Right lobe of liver (tissue), 6 donors: ENCODE results near the gene DUSP16. TPM values are rescaled to one million over a fixed set of nuclear protein-coding genes. Genes with fewer than 3 reads are reported as not detected.

Experiments
- ATAC-seq, 4 donors: fragments of 200-7000 bp; cut with Tn5 transposase; one replicate each; pipeline ENCODE4 v1.9.1; 2020; ENCODE audit warnings: mild to moderate bottlenecking in 4 of 4, moderate library complexity in 4 of 4
- DNase-seq, 3 donors: peaks; one replicate each; pipeline ENCODE4 v3.0.0-alpha.2; 2020
- H3K27ac ChIP-seq, 3 donors: fragments of 200-600 bp; one replicate each; pipeline ENCODE4 v1.8.0; 2022
- H3K27me3 ChIP-seq, 2 donors: fragments of 200-600 bp; one replicate each; pipeline ENCODE4 v1.8.0; 2022
- H3K36me3 ChIP-seq, 4 donors: fragments of 200-600 bp; sonication (generic) in 1 of 4; one replicate each; pipeline versions ENCODE4 v1.5.1 to v1.8.0; 2017 to 2022; ENCODE audit warnings: control low read depth in 1 of 4
- H3K4me1 ChIP-seq, 4 donors: fragments of 200-600 bp; sonication (generic) in 1 of 4; one replicate each; pipeline versions ENCODE4 v1.5.1 to v1.8.0; 2017 to 2022; ENCODE audit warnings: control low read depth in 1 of 4
- H3K4me3 ChIP-seq, 3 donors: fragments of 200-600 bp; one replicate each; pipeline ENCODE4 v1.8.0; 2022
- H3K9me3 ChIP-seq, 4 donors: fragments of 200-600 bp; sonication (generic) in 1 of 4; one replicate each; pipeline versions ENCODE4 v1.5.1 to v1.8.0; 2017 to 2022; ENCODE audit warnings: control low read depth in 1 of 4
- CTCF ChIP-seq, 4 donors: fragments of 200-600 bp in 3 of 4; fragments of 450-650 bp in 1 of 4; IDR thresholded peaks; one replicate each; pipeline versions ENCODE4 v1.5.1 to v1.8.0; 2016 to 2022; ENCODE audit warnings: antibody characterized with exemption in 4 of 4, mild to moderate bottlenecking in 2 of 4
- POLR2A ChIP-seq: fragments of 450-650 bp; IDR thresholded peaks from one replicate; pipeline ENCODE4 v1.6.1; 2017; ENCODE audit warnings: antibody characterized with exemption, mild to moderate bottlenecking
- WGBS: methylation state at CpG from one replicate; pipeline ENCODE4 v1.1.6; 2018; ENCODE audit warnings: low coverage, low lambda C conversion rate; ENCODE audit not compliant: insufficient coverage; ENCODE audit errors: missing lambda C conversion rate; 5-methylcytosine and 5-hydroxymethylcytosine counted together
- intact Hi-C, 2 donors: fragments of 100-400 bp; cut with DNase I; formaldehyde crosslinking; loops; one replicate each; pipeline versions ENCODE4 v1.11.2 to v1.14.1; 2022
- total RNA-seq, 6 experiments: library from RNA; depleted of rRNA in 2 of 6; stranded (reverse); fragments of >200 nt in 2 of 6; fragmentation: NEBNext Ultra II Directional in 3 of 6; extraction: Animal tissue kit (Norgen Biotek cat#: 25700) in 3 of 6; gene quantifications; one replicate each; pipeline versions ENCODE4 v1.1.0 to v1.2.4, GENCODE V29; 2016 to 2023
- donor health status: DM: no; HTN: yes; CAD: no.
- donor health status: DM: no; HTN: no; CAD: no.
- donor health status: DM: no; HTN: no; CAD: no.
- donor health status: DM: no; HTN: yes; CAD: no.
- donor health status: DM: no; HTN: yes; CAD: no.

DUSP16 gene
- total RNA-seq, 6 experiments from 2014 or later, result 41.9 to 74.2 (median 48.4) TPM

- Histone ChIP-seq H3K4me1 (peaks cover 0 to 28% (median 13%) of the 10 kb centered on the region in 4 donors), H3K27ac (peak overlapping the region; percentile 84 to 97 (median 97)), H3K27me3 (no peaks in the 10 kb centered on the region), H3K4me3 (no peak overlapping the region), H3K9me3 (no peaks in the 10 kb centered on the region), H3K36me3 (no peaks in the 10 kb centered on the region)
- peak; percentile 53 to 70 (median 66) for ATAC-seq
- intact Hi-C loops, result no loop called here
- TF ChIP-seq CTCF (IDR thresholded peaks at IDR 0.05), result no peak
- TF ChIP-seq POLR2A, result no peak
- 38% methylated on average over 2 of the region's 2 CpGs for WGBS
- no peak for DNase-seq
Observed at GRCh38 chr12:12450043-12450471, 112.6 kb downstream of the DUSP16 start.

DNA sequence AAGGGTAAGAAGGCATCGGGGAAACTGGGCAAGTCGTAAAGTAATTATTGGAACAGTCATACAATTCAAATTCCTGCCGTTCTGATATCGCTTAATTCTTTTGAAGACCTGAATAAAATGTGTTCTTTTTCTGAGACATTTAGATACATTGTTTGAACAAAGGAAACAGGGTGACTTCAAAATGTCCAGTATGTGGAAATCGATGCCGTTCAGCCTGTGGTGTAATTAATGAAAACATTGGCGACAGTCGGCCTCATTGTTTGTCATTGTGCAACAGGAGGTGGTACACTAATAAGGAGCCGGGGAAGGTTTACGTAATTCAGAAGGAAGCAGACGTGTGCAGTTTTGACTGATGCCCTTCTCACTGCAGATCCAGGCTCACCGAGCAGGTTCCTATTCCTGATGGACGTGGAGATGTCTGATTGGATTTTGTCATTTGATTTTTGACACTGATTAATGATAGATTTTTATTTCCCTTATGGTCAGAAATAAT lies 113.1 kb downstream of the DUSP16 start:
- intact Hi-C loops, result no loop called here
- peak in 2 of 3 donors; percentile 44 to 85 for DNase-seq
- H3K27ac ChIP-seq, result peak overlapping the region; percentile 84 to 97 (median 97)

GRCh38 chr12:12447837-12448236 lies 114.8 kb downstream of the DUSP16 start:
- intact Hi-C loops, result no loop called here

More for the DNA sequence above, 113.1 kb downstream of the DUSP16 start:
- no peaks in the 10 kb centered on the region for H3K9me3 ChIP-seq
- H3K4me1 ChIP-seq, result peaks cover 0 to 33% (median 15%) of the 10 kb centered on the region in 4 donors
- TF ChIP-seq POLR2A (peak; percentile 54), CTCF (IDR thresholded peaks at IDR 0.05) (no peak)
- ATAC-seq, result peak; percentile 81 to 89 (median 86)
- no peak overlapping the region for H3K4me3 ChIP-seq
- WGBS, result 20% methylated on average over 13 of the region's 13 CpGs
- no peaks in the 10 kb centered on the region for H3K36me3 ChIP-seq
- H3K27me3 ChIP-seq, result no peaks in the 10 kb centered on the region

GRCh38 chr12:12447236-12447635 lies 115.4 kb downstream of the DUSP16 start:
- H3K4me1 ChIP-seq, result peaks cover 0 to 56% (median 24%) of the 10 kb centered on the region in 4 donors
- no peaks in the 10 kb centered on the region for H3K27me3 ChIP-seq
- TF ChIP-seq POLR2A, result no peak
- TF ChIP-seq CTCF (IDR thresholded peaks at IDR 0.05), result no peak
- H3K9me3 ChIP-seq, result no peaks in the 10 kb centered on the region
- H3K36me3 ChIP-seq, result no peaks in the 10 kb centered on the region
- ATAC-seq (no peak), DNase-seq (no peak)
- intact Hi-C loops, result no loop called here
- 55% methylated on average over 5 of the region's 8 CpGs for WGBS
- H3K27ac ChIP-seq, result peak overlapping the region in 1 of 3 donors; percentile 22
- H3K4me3 ChIP-seq, result no peak overlapping the region

More at GRCh38 chr12:12447837-12448236, 114.8 kb downstream of the DUSP16 start:
- H3K27me3 ChIP-seq, result no peaks in the 10 kb centered on the region
- H3K36me3 ChIP-seq, result no peaks in the 10 kb centered on the region
- no peaks in the 10 kb centered on the region for H3K9me3 ChIP-seq
- WGBS, result 90% methylated on average over 3 of the region's 10 CpGs
- H3K4me1 ChIP-seq, result peaks cover 0 to 50% (median 24%) of the 10 kb centered on the region in 4 donors
- no peak overlapping the region for H3K4me3 ChIP-seq
- ATAC-seq (no peak), DNase-seq (no peak)
- TF ChIP-seq CTCF (IDR thresholded peaks at IDR 0.05), result no peak
- TF ChIP-seq POLR2A, result no peak
- H3K27ac ChIP-seq, result peak overlapping the region in 1 of 3 donors; percentile 97
